ENCODE data around the gene HORMAD2.

GRCh38 chr22:30087611-30088010 is 7.3 kb downstream of the HORMAD2 start:
- TF ChIP-seq CTCF (conservative IDR thresholded peaks at IDR 0.05; ENCODE audit: low read depth, low read length) (no peak), EZH2phosphoT487 (IDR thresholded peaks at IDR 0.05; ENCODE audit: borderline replicate concordance, low read length) (no peak), EZH2 (IDR thresholded peaks at IDR 0.05; ENCODE audit: low read length, unreplicated experiment) (no peak)

Data from PC-3 (cell line).